Epidermal melanocyte (primary cell): ENCODE data around the gene PHF12.
"Not testable (repeated sequence)": the region's sequence is repeated elsewhere in the genome, so short reads cannot be mapped to it uniquely, and the experiment has no call there.

Experiments
- DNase-seq: peaks from one replicate; pipeline ENCODE4 v3.0.0; 2011; ENCODE audit warnings: low spot score; ENCODE audit not compliant: insufficient read length

PHF12 gene

GRCh38 chr17:28935744-28936460, 15.4 kb downstream of the PHF12 start:
- no peak for DNase-seq

GRCh38 chr17:28934508-28934907, 16.8 kb downstream of the PHF12 start:
- DNase-seq, result not testable (repeated sequence)

- no peak for DNase-seq
Measured at GRCh38 chr17:28929787-28930186, 21.5 kb downstream of the PHF12 start.

- DNase-seq, result no peak
Measured at GRCh38 chr17:28928061-28928460, 23.3 kb downstream of the PHF12 start.

- no peak for DNase-seq
Measured at GRCh38 chr17:28926786-28927185, 24.5 kb downstream of the PHF12 start.

- no peak for DNase-seq
Measured at GRCh38 chr17:28926366-28926765, 25.0 kb downstream of the PHF12 start.

GRCh38 chr17:28925912-28926365, 25.4 kb downstream of the PHF12 start:
- no peak for DNase-seq

GRCh38 chr17:28920201-28920600, 31.1 kb downstream of the PHF12 start:
- DNase-seq, result peak; percentile 74

GRCh38 chr17:28918295-28918694, 33.0 kb downstream of the PHF12 start:
- no peak for DNase-seq

- no peak for DNase-seq
Measured at GRCh38 chr17:28917465-28917864, 33.9 kb downstream of the PHF12 start.

- DNase-seq, result no peak
Measured at GRCh38 chr17:28917029-28917428, 34.3 kb downstream of the PHF12 start.

GRCh38 chr17:28916302-28916934, 34.9 kb downstream of the PHF12 start:
- no peak for DNase-seq

GRCh38 chr17:28912938-28913333, 38.4 kb downstream of the PHF12 start:
- DNase-seq, result no peak

GRCh38 chr17:28912281-28912937, 38.9 kb downstream of the PHF12 start:
- DNase-seq, result no peak

GRCh38 chr17:28911411-28912045, 39.8 kb downstream of the PHF12 start:
- DNase-seq, result no peak

GRCh38 chr17:28910534-28910933, 40.8 kb downstream of the PHF12 start:
- DNase-seq, result no peak

GRCh38 chr17:28908640-28909167, 42.6 kb downstream of the PHF12 start:
- DNase-seq, result no peak

- DNase-seq, result peak; percentile 48
Measured at GRCh38 chr17:28907709-28908475, 43.4 kb downstream of the PHF12 start.

GRCh38 chr17:28906706-28907438, 44.4 kb downstream of the PHF12 start:
- no peak for DNase-seq

- DNase-seq, result no peak
Measured at GRCh38 chr17:28906276-28906675, 45.0 kb downstream of the PHF12 start.
